Measurements from ENCODE around the gene OAS2.
"Not testable (repeated sequence)": the region's sequence is repeated elsewhere in the genome, so short reads cannot be mapped to it uniquely, and the experiment has no call there.

Gene OAS2

GRCh38 chr12:112988224-112988623 lies 9.9 kb downstream of the OAS2 start:
- no peaks in the 10 kb centered on the region for H3K27me3 ChIP-seq (replicated peaks)
- H3K36me3 ChIP-seq (replicated peaks), result no peaks in the 10 kb centered on the region
- DNase-seq, result no peak

GRCh38 chr12:112988823-112989385 lies 10.6 kb downstream of the OAS2 start:
- H3K36me3 ChIP-seq (replicated peaks); H3K4me3 ChIP-seq (ENCODE audit: low read depth, low read length); DNase-seq; H3K27me3 ChIP-seq (replicated peaks); in situ Hi-C loops (cut with HindIII; ENCODE audit: low pct_ligation_motif_present, low sequenced_read_pairs); H3K27ac ChIP-seq: not testable (repeated sequence)

More at GRCh38 chr12:112988224-112988623, 9.9 kb downstream of the OAS2 start:
- no peak overlapping the region for H3K27ac ChIP-seq
- no peak for TF ChIP-seq CTCF (IDR thresholded peaks at IDR 0.05; ENCODE audit: low read depth, low read length, missing control alignments)
- H3K4me3 ChIP-seq (ENCODE audit: low read depth, low read length), result no peak overlapping the region
- in situ Hi-C loops (cut with HindIII; ENCODE audit: low pct_ligation_motif_present, low sequenced_read_pairs), result no loop called here

- no peak overlapping the region for H3K4me3 ChIP-seq (ENCODE audit: low read depth, low read length)
- H3K27me3 ChIP-seq (replicated peaks), result no peaks in the 10 kb centered on the region
- DNase-seq, result no peak
- H3K36me3 ChIP-seq (replicated peaks), result no peaks in the 10 kb centered on the region
- in situ Hi-C loops (cut with HindIII; ENCODE audit: low pct_ligation_motif_present, low sequenced_read_pairs), result no loop called here
- TF ChIP-seq CTCF (IDR thresholded peaks at IDR 0.05; ENCODE audit: low read depth, low read length, missing control alignments), result no peak
- H3K27ac ChIP-seq, result no peak overlapping the region
Observed at GRCh38 chr12:112989806-112990205, 11.5 kb downstream of the OAS2 start.

- H3K27ac ChIP-seq, result no peak overlapping the region
- H3K27me3 ChIP-seq (replicated peaks), result no peaks in the 10 kb centered on the region
- no peak overlapping the region for H3K4me3 ChIP-seq (ENCODE audit: low read depth, low read length)
- peak; percentile 96 for TF ChIP-seq CTCF (IDR thresholded peaks at IDR 0.05; ENCODE audit: low read depth, low read length, missing control alignments)
- in situ Hi-C loops (cut with HindIII; ENCODE audit: low pct_ligation_motif_present, low sequenced_read_pairs), result no loop called here
- no peaks in the 10 kb centered on the region for H3K36me3 ChIP-seq (replicated peaks)
- DNase-seq, result peak; percentile 66
Observed at GRCh38 chr12:112992541-112993398, 14.5 kb downstream of the OAS2 start.

- Histone ChIP-seq H3K27ac (no peak overlapping the region), H3K27me3 (replicated peaks) (no peaks in the 10 kb centered on the region), H3K4me3 (ENCODE audit: low read depth, low read length) (no peak overlapping the region), H3K36me3 (replicated peaks) (no peaks in the 10 kb centered on the region)
- no peak for DNase-seq
- in situ Hi-C loops (cut with HindIII; ENCODE audit: low pct_ligation_motif_present, low sequenced_read_pairs), result no loop called here
- TF ChIP-seq CTCF (IDR thresholded peaks at IDR 0.05; ENCODE audit: low read depth, low read length, missing control alignments), result no peak
Observed at GRCh38 chr12:112995008-112995407, 16.7 kb downstream of the OAS2 start.

GRCh38 chr12:112996501-112996900 lies 18.2 kb downstream of the OAS2 start:
- Histone ChIP-seq H3K27ac (no peak overlapping the region), H3K36me3 (replicated peaks) (no peaks in the 10 kb centered on the region), H3K4me3 (ENCODE audit: low read depth, low read length) (no peak overlapping the region), H3K27me3 (replicated peaks) (no peaks in the 10 kb centered on the region)
- TF ChIP-seq CTCF (IDR thresholded peaks at IDR 0.05; ENCODE audit: low read depth, low read length, missing control alignments), result no peak
- DNase-seq, result no peak
- in situ Hi-C loops (cut with HindIII; ENCODE audit: low pct_ligation_motif_present, low sequenced_read_pairs), result no loop called here
